ENCODE data around the gene PIAS1. TPM values are rescaled to one million over a fixed set of nuclear protein-coding genes. Genes with fewer than 3 reads are reported as not detected.
"Not testable (repeated sequence)": the region's sequence is repeated elsewhere in the genome, so short reads cannot be mapped to it uniquely, and the experiment has no call there.

PIAS1 gene
- total RNA-seq, 6 donors from 2014 or later = 44.7 to 114 (median 64.3) TPM

DNA sequence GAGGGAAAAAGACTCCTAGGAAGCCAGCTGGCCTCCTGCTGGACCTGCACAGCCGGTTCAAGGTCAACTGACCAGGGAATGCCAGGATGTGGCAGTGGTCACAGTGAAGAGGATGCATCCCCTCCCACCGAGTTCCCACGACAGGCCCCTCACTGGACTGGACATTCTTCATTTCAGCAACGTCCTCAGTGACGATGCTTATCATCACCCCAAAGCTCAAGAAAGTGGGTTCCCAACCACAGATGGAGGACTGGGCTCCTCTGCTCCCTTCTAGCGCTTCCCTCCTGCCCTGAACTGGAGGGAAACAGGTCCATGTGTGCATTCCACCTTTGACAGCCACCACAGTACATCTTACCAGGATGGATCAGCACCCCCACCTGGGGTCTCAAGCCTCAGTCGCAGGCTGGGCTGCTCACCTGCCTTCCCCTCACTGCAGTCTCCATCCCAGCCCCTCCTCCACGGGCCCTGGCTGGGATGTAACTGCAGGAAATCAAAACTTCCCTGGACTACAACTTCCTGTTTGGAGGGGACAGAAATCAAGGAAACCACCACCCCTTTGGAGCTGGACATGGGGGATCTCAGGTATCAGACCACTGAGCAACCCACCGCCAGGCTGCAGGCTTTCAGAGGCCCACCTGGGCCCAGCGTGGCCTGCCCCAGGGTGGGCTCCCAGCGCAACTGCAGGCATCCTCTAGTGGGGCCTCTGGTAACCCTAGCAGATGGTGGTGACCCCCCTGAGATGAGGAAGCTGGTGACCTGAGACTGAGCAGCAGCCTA lies 143.7 kb downstream of the PIAS1 start:
- DNase-seq = peak in 1 of 2 donors; percentile 45
- Histone ChIP-seq H3K4me1 (peaks cover 0 to 7% (median 4%) of the 10 kb centered on the region in 4 donors), H3K27me3 (no peaks in the 10 kb centered on the region), H3K27ac (no peak overlapping the region), H3K9me3 (no peaks in the 10 kb centered on the region), H3K4me3 (no peak overlapping the region), H3K36me3 (peaks cover 0 to 21% (median 8%) of the 10 kb centered on the region in 4 donors)
- no peak for TF ChIP-seq POLR2A (IDR thresholded peaks at IDR 0.05)
- WGBS, 2 donors = 93% methylated on average over 9 to 11 of the region's 11 CpGs
- ATAC-seq (ENCODE audit: low FRiP score in 2 of 2) = no peak

DNA sequence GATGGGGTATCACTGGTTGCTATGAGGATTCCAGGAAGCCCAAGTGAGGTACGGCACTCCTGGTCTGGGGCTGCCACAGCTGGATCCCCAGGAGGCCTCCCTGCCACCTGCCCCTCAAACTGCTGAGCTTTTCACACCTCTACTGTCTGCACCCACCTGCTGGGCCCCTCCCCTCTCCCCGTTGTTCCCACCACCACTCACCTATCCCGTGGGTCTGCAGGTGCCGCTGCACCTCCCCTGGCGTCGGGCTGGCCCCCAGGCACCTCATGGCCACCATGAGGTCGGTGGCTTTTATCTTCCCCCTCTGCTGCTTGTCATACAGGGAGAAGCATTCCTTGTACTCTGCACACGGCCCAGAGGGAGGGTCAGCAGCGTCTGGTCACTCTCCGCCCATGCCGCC lies 145.2 kb downstream of the PIAS1 start:
- ATAC-seq (ENCODE audit: low FRiP score in 2 of 2) (no peak), DNase-seq (peak in 1 of 2 donors; percentile 46)
- H3K4me1 ChIP-seq = peaks cover 0 to 15% (median 8%) of the 10 kb centered on the region in 4 donors
- no peak overlapping the region for H3K4me3 ChIP-seq
- no peak for TF ChIP-seq CTCF (IDR thresholded peaks at IDR 0.05)
- no peak for TF ChIP-seq POLR2A (IDR thresholded peaks at IDR 0.05)
- no peak overlapping the region for H3K27ac ChIP-seq
- H3K36me3 ChIP-seq = peaks cover 0 to 8% (median 1%) of the 10 kb centered on the region in 4 donors
- 53 to 75% methylated on average over 11 of the region's 11 CpGs for WGBS, 2 donors
- H3K9me3 ChIP-seq = no peaks in the 10 kb centered on the region
- no peaks in the 10 kb centered on the region for H3K27me3 ChIP-seq

- ATAC-seq (ENCODE audit: low FRiP score in 2 of 2) (peak in 1 of 2 donors; percentile 7), DNase-seq (peak in 1 of 2 donors; percentile 55)
- H3K36me3 ChIP-seq = peaks cover 0 to 8% (median 1%) of the 10 kb centered on the region in 4 donors
- peaks cover 7 to 24% (median 17%) of the 10 kb centered on the region in 4 donors for H3K4me1 ChIP-seq
- no peaks in the 10 kb centered on the region for H3K9me3 ChIP-seq
- WGBS, 2 donors = 75 to 80% methylated on average over 2 to 15 of the region's 16 CpGs
- H3K27me3 ChIP-seq = no peaks in the 10 kb centered on the region
- no peak overlapping the region for H3K27ac ChIP-seq
- no peak overlapping the region for H3K4me3 ChIP-seq
- TF ChIP-seq POLR2AphosphoS5 (IDR thresholded peaks at IDR 0.05) (no peak), EP300 (IDR thresholded peaks at IDR 0.05) (no peak), CTCF (IDR thresholded peaks at IDR 0.05) (no peak), POLR2A (IDR thresholded peaks at IDR 0.05) (no peak)
Observed at GRCh38 chr15:68200016-68200861, 146.1 kb downstream of the PIAS1 start.

GRCh38 chr15:68201153-68201878 lies 147.2 kb downstream of the PIAS1 start:
- Histone ChIP-seq H3K4me3 (no peak overlapping the region), H3K9me3 (no peaks in the 10 kb centered on the region), H3K36me3 (peaks cover 0 to 5% (median 1%) of the 10 kb centered on the region in 4 donors), H3K4me1 (peaks cover 18 to 34% (median 28%) of the 10 kb centered on the region in 4 donors), H3K27me3 (no peaks in the 10 kb centered on the region), H3K27ac (no peak overlapping the region)
- TF ChIP-seq CTCF (IDR thresholded peaks at IDR 0.05) (no peak), POLR2AphosphoS5 (IDR thresholded peaks at IDR 0.05) (no peak), EP300 (IDR thresholded peaks at IDR 0.05) (no peak), POLR2A (IDR thresholded peaks at IDR 0.05) (no peak)
- ATAC-seq (ENCODE audit: low FRiP score in 2 of 2) = no peak
- no peak for DNase-seq
- WGBS, 2 donors = 92 to 96% methylated on average over 6 to 7 of the region's 7 CpGs

- Histone ChIP-seq H3K36me3 (peaks cover 0 to 5% (median 0%) of the 10 kb centered on the region in 4 donors), H3K9me3 (no peaks in the 10 kb centered on the region), H3K27ac (no peak overlapping the region), H3K4me3 (no peak overlapping the region), H3K4me1 (peaks cover 20 to 40% (median 30%) of the 10 kb centered on the region in 4 donors), H3K27me3 (no peaks in the 10 kb centered on the region)
- TF ChIP-seq EP300 (IDR thresholded peaks at IDR 0.05) (no peak), POLR2A (IDR thresholded peaks at IDR 0.05) (no peak), CTCF (IDR thresholded peaks at IDR 0.05) (no peak), POLR2AphosphoS5 (IDR thresholded peaks at IDR 0.05) (no peak)
- WGBS, 2 donors = 55% methylated on average over 3 of the region's 3 CpGs
- no peak for ATAC-seq (ENCODE audit: low FRiP score in 2 of 2)
- no peak for DNase-seq
Observed at GRCh38 chr15:68201879-68202261, 147.8 kb downstream of the PIAS1 start.

- H3K4me3 ChIP-seq; DNase-seq; H3K27ac ChIP-seq; H3K9me3 ChIP-seq; H3K36me3 ChIP-seq; ATAC-seq (ENCODE audit: low FRiP score in 2 of 2); H3K27me3 ChIP-seq: not testable (repeated sequence)
- peaks cover 20 to 41% (median 30%) of the 10 kb centered on the region in 4 donors for H3K4me1 ChIP-seq
- WGBS, 2 donors = 94 to 96% methylated on average over 6 to 7 of the region's 7 CpGs
Observed at GRCh38 chr15:68202994-68203393, 148.9 kb downstream of the PIAS1 start.
